Endothelial cell of umbilical vein (primary cell): ENCODE results near the gene RTCB.

Experiments
- POLR2A ChIP-seq: IDR thresholded peaks from 2 replicates; pipeline ENCODE4 v1.6.1; 2012; ENCODE audit warnings: low read depth, mild to moderate bottlenecking, control low read depth, low read length
- POLR2AphosphoS5 ChIP-seq: IDR thresholded peaks from 2 replicates; pipeline ENCODE4 v1.6.1; 2012; ENCODE audit warnings: low read depth, mild to moderate bottlenecking, control low read depth, low read length, moderate library complexity; ENCODE audit not compliant: insufficient read depth

DNA sequence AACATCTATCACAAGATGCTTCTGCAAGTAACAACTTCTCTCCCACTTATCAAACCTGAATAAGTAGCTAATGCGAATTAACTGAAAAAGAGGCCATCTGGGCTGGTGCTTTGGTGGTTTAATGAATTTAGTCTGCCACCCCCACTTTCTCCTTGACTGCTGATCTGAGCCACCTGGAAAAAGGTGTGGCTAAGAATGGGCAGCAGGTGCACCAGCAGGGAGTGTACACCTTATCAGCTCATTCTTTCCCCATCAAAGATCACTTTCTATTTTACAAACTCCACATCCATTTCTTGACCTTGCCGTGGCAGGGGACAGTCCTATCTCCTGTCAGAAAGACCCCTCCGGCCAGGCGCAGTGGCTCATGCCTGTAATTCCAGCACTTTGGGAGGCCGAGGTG is 47.8 kb downstream of the RTCB start:
- TF ChIP-seq POLR2A (no peak), POLR2AphosphoS5 (no peak)
